ENCODE measurements around the gene PLXNA4. TPM values are rescaled to one million over a fixed set of nuclear protein-coding genes. Genes with fewer than 3 reads are reported as not detected.

The PLXNA4 gene
- total and polyA plus RNA-seq, 9 of the 15 experiments (the other 6 are each of a cell fraction or from before 2014, with no cell fraction given) = under 0.01 to 0.09 TPM; not detected in 7

GRCh38 chr7:132202541-132202940, 373.7 kb downstream of the PLXNA4 start:
- no TSS peak for BruUV-seq (replicated peaks)
- Histone ChIP-seq H3K4me1 (replicated peaks in 1 of 2; ENCODE audit: control insufficient read depth in 2 of 2, insufficient read depth in 2 of 2, low read length in 2 of 2) (no peaks in the 10 kb centered on the region), H3K27ac (ENCODE audit: extremely low read depth, low read depth, low read length) (no peak overlapping the region), H2AFZ (ENCODE audit: low read depth, low read length) (no peak overlapping the region), H3K36me3 (ENCODE audit: control insufficient read depth, insufficient read depth, low read length) (no peaks in the 10 kb centered on the region), H3K4me2 (ENCODE audit: insufficient read depth, low read length) (no peak overlapping the region), H3K9me1 (ENCODE audit: control insufficient read depth, insufficient read depth, low read length) (no peaks in the 10 kb centered on the region), H3K4me3 (no peak overlapping the region), H3K79me2 (ENCODE audit: control insufficient read depth, insufficient read depth, low read length) (no peaks in the 10 kb centered on the region), H3K9me3 (replicated peaks; ENCODE audit: control insufficient read depth, insufficient read depth, low read depth, low read length) (no peaks in the 10 kb centered on the region), H4K20me1 (replicated peaks; ENCODE audit: control insufficient read depth, insufficient read depth, low read length) (0 out of 2 replicates have a peak, but pooled peaks cover 4% of the 10 kb centered on the region), H3K27me3 (ENCODE audit: control insufficient read depth in 2 of 2, insufficient read depth in 2 of 2, low read length in 2 of 2) (peaks cover 11 to 28% of the 10 kb centered on the region in 2 experiments; a peak in 4 of 5 replicates), H3K9ac (ENCODE audit: insufficient read depth in 1 of 2, low read depth in 2 of 2, low read length in 2 of 2) (no peak overlapping the region)
- intact Hi-C loops (cut with micrococcal nuclease) (no loop called here), in situ Hi-C loops (cut with MboI) (no loop called here)
- 0% methylated on average over 7 of the region's 9 CpGs for WGBS (ENCODE audit: insufficient coverage, low coverage, missing lambda C conversion rate)
- FAIRE-seq (no peak), ATAC-seq (no peak), DNase-seq (ENCODE audit: extremely low read depth in 1 of 4, low spot score in 3 of 4) (no peak)
- CTCF ChIA-PET (ENCODE audit: low intra/inter-chr PET ratio) = no interaction called here
- POLR2A ChIA-PET = interaction anchor here (1.6 kb wide), 1 partner anchor 10 kb away, joined by 3 read pairs; no protein-coding TSS in a partner anchor
- TF ChIP-seq KAT7 (CRISPR knock-in tag; IDR thresholded peaks at IDR 0.05; ENCODE audit: borderline replicate concordance) (no peak), ZBTB1 (CRISPR knock-in tag; IDR thresholded peaks at IDR 0.05; ENCODE audit: borderline replicate concordance, low read depth) (no peak), ZNF316 (IDR thresholded peaks at IDR 0.05) (no peak), POLR2G (IDR thresholded peaks at IDR 0.05; ENCODE audit: low read depth, low read length) (no peak), ZNF121 (CRISPR knock-in tag; conservative IDR thresholded peaks at IDR 0.05) (no peak), ZFPM2 (CRISPR knock-in tag; IDR thresholded peaks at IDR 0.05) (no peak)

GRCh38 chr7:132200141-132200540, 376.1 kb downstream of the PLXNA4 start:
- Histone ChIP-seq H3K36me3 (ENCODE audit: control insufficient read depth, insufficient read depth, low read length) (no peaks in the 10 kb centered on the region), H3K4me1 (replicated peaks in 1 of 2; ENCODE audit: control insufficient read depth in 2 of 2, insufficient read depth in 2 of 2, low read length in 2 of 2) (no peaks in the 10 kb centered on the region), H3K9me3 (replicated peaks; ENCODE audit: control insufficient read depth, insufficient read depth, low read depth, low read length) (no peaks in the 10 kb centered on the region), H3K4me2 (ENCODE audit: insufficient read depth, low read length) (no peak overlapping the region), H2AFZ (ENCODE audit: low read depth, low read length) (no peak overlapping the region), H3K27ac (ENCODE audit: extremely low read depth, low read depth, low read length) (no peak overlapping the region), H4K20me1 (replicated peaks; ENCODE audit: control insufficient read depth, insufficient read depth, low read length) (no peaks in the 10 kb centered on the region), H3K9ac (ENCODE audit: insufficient read depth in 1 of 2, low read depth in 2 of 2, low read length in 2 of 2) (no peak overlapping the region), H3K9me1 (ENCODE audit: control insufficient read depth, insufficient read depth, low read length) (no peaks in the 10 kb centered on the region), H3K4me3 (no peak overlapping the region), H3K27me3 (ENCODE audit: control insufficient read depth in 2 of 2, insufficient read depth in 2 of 2, low read length in 2 of 2) (peaks cover 7 to 23% of the 10 kb centered on the region in 2 experiments; a peak in 4 of 5 replicates), H3K79me2 (ENCODE audit: control insufficient read depth, insufficient read depth, low read length) (no peaks in the 10 kb centered on the region)
- intact Hi-C loops (cut with micrococcal nuclease) (no loop called here), in situ Hi-C loops (cut with MboI) (no loop called here)
- DNase-seq (ENCODE audit: extremely low read depth in 1 of 4, low spot score in 3 of 4) (no peak), ATAC-seq (no peak), FAIRE-seq (no peak)
- TF ChIP-seq NFIC (IDR thresholded peaks at IDR 0.05) (peak; percentile 7; the same call in 1 of the 2 replicates), HDGF (IDR thresholded peaks at IDR 0.05) (no peak), CHD4 (IDR thresholded peaks at IDR 0.05; ENCODE audit: insufficient read depth, insufficient replicate concordance, low read depth, low read length, poor library complexity, severe bottlenecking) (no peak)
- ChIA-PET POLR2A (no interaction called here), CTCF (ENCODE audit: low intra/inter-chr PET ratio) (no interaction called here)
- BruUV-seq (replicated peaks) = no TSS peak
- WGBS (ENCODE audit: insufficient coverage, low coverage, missing lambda C conversion rate) = 2% methylated on average over 4 of the region's 4 CpGs
